GM21528 (cell line): ENCODE results near the gene IFNGR1.
A peak's percentile ranks its signal among the peaks of the same experiment; 100 is the strongest.
"Not testable (repeated sequence)": the region's sequence is repeated elsewhere in the genome, so short reads cannot be mapped to it uniquely, and the experiment has no call there.

Source experiments
- ATAC-seq: cut with Tn5 transposase; IDR thresholded peaks from one replicate; pipeline ENCODE4 v1.9.1; 2021; ENCODE audit warnings: mild to moderate bottlenecking, moderate library complexity; ENCODE audit not compliant: unreplicated experiment, low FRiP score

The IFNGR1 gene

GRCh38 chr6:137218917-137219663 is at the start of gene IFNGR1:
Gene IFNGR1 (minus strand): TSS chr6:137219385. CDS start chr6:137219327, 58 bp downstream.
- ATAC-seq, result peak; percentile 96

GRCh38 chr6:137268911-137269310 is 49.7 kb upstream of the IFNGR1 start:
- no peak for ATAC-seq

GRCh38 chr6:137266309-137266586 is 47.1 kb upstream of the IFNGR1 start:
- ATAC-seq, result no peak

- no peak for ATAC-seq
Observed at GRCh38 chr6:137265561-137266308, 46.5 kb upstream of the IFNGR1 start.

GRCh38 chr6:137264311-137265075 is 45.3 kb upstream of the IFNGR1 start:
- no peak for ATAC-seq

- ATAC-seq, result no peak
Observed at GRCh38 chr6:137261761-137262160, 42.6 kb upstream of the IFNGR1 start.

GRCh38 chr6:137261361-137261760 is 42.2 kb upstream of the IFNGR1 start:
- ATAC-seq, result no peak

GRCh38 chr6:137260217-137260616 is 41.0 kb upstream of the IFNGR1 start:
- no peak for ATAC-seq

GRCh38 chr6:137259349-137259748 is 40.2 kb upstream of the IFNGR1 start:
- ATAC-seq, result no peak

- no peak for ATAC-seq
Observed at GRCh38 chr6:137258170-137258569, 39.0 kb upstream of the IFNGR1 start.

- no peak for ATAC-seq
Observed at GRCh38 chr6:137256350-137257103, 37.3 kb upstream of the IFNGR1 start.

- no peak for ATAC-seq
Observed at GRCh38 chr6:137254966-137255365, 35.8 kb upstream of the IFNGR1 start.

- ATAC-seq, result not testable (repeated sequence)
Observed at GRCh38 chr6:137254430-137254829, 35.2 kb upstream of the IFNGR1 start.

GRCh38 chr6:137248702-137249101 is 29.5 kb upstream of the IFNGR1 start:
- no peak for ATAC-seq

GRCh38 chr6:137247724-137248123 is 28.5 kb upstream of the IFNGR1 start:
- no peak for ATAC-seq

- ATAC-seq, result no peak
Observed at GRCh38 chr6:137246791-137247202, 27.6 kb upstream of the IFNGR1 start.

- ATAC-seq, result no peak
Observed at GRCh38 chr6:137246164-137246563, 27.0 kb upstream of the IFNGR1 start.

- ATAC-seq, result no peak
Observed at GRCh38 chr6:137241481-137242038, 22.4 kb upstream of the IFNGR1 start.

- ATAC-seq, result no peak
Observed at GRCh38 chr6:137240168-137240567, 21.0 kb upstream of the IFNGR1 start.

- no peak for ATAC-seq
Observed at GRCh38 chr6:137237413-137238170, 18.4 kb upstream of the IFNGR1 start.
